Stomach (tissue), 9 donors: ENCODE measurements around the gene SCAMP4. TPM values are rescaled to one million over a fixed set of nuclear protein-coding genes. Genes with fewer than 3 reads are reported as not detected.

ENCODE experiments used
- DNase-seq, 2 donors: peaks; one replicate each; pipeline versions ENCODE4 v3.0.0 to v3.0.0-alpha.2; 2013 to 2019
- H3K27ac ChIP-seq, 5 donors: fragments of 200-600 bp in 4 of 5; sonication (generic) in 4 of 5; one replicate each; pipeline ENCODE4 v1.5.1; 2013 to 2019; ENCODE audit warnings: mild to moderate bottlenecking in 1 of 5, moderate library complexity in 1 of 5
- H3K27me3 ChIP-seq, 3 donors: fragments of 200-600 bp; sonication (generic); one replicate each; pipeline ENCODE4 v1.5.1; 2017 to 2019; ENCODE audit warnings: mixed run types in 1 of 3
- H3K36me3 ChIP-seq, 4 donors: fragments of 200-600 bp; sonication (generic); 1 replicate in 3 of 4; 2 replicates in 1 of 4; pipeline ENCODE4 v1.5.1; 2016 to 2019
- H3K4me1 ChIP-seq, 4 donors: fragments of 200-600 bp; sonication (generic); one replicate each; pipeline ENCODE4 v1.5.1; 2016 to 2019
- H3K4me3 ChIP-seq, 4 donors: fragments of 200-600 bp; sonication (generic) in 3 of 4; one replicate each; pipeline ENCODE4 v1.5.1; 2016 to 2019; ENCODE audit warnings: mild to moderate bottlenecking in 1 of 4
- H3K9me3 ChIP-seq, 4 donors: fragments of 200-600 bp; sonication (generic); one replicate each; pipeline ENCODE4 v1.5.1; 2016 to 2019
- CTCF ChIP-seq, 7 experiments: fragments of 450-650 bp in 4 of 7; fragments of 200-600 bp in 3 of 7; sonication (generic) in 3 of 7; IDR thresholded peaks; one replicate each; pipeline ENCODE4 v1.5.1; 2016 to 2019; ENCODE audit warnings: antibody characterized with exemption in 7 of 7, control low read depth in 2 of 7, mild to moderate bottlenecking in 1 of 7
- EP300 ChIP-seq: sonication (generic); formaldehyde crosslinking; IDR thresholded peaks from one replicate; pipeline ENCODE4 v1.6.1; 2017; ENCODE audit warnings: antibody characterized with exemption
- POLR2A ChIP-seq, 4 donors: fragments of 450-650 bp; IDR thresholded peaks; one replicate each; pipeline ENCODE4 v1.6.1; 2016; ENCODE audit warnings: antibody characterized with exemption in 4 of 4, control low read depth in 2 of 4, mild to moderate bottlenecking in 1 of 4, moderate library complexity in 1 of 4
- POLR2AphosphoS5 ChIP-seq, 3 donors: sonication (generic); formaldehyde crosslinking; IDR thresholded peaks; one replicate each; pipeline ENCODE4 v1.6.1; 2016; ENCODE audit warnings: antibody characterized with exemption in 3 of 3
- WGBS, 5 donors: extraction: QIAGEN DNeasy Blood & Tissue Kit in 3 of 5; methylation state at CpG; one replicate each; pipeline versions ENCODE4 v1.1.5 to v1.1.7; 2013 to 2018; 5-methylcytosine and 5-hydroxymethylcytosine counted together
- intact Hi-C: fragments of 100-400 bp; cut with DNase I; formaldehyde crosslinking; loops from one replicate; pipeline ENCODE4 v1.15.1; 2023; ENCODE audit warnings: low total_unique reads
- polyA plus RNA-seq, 3 donors: library from polyadenylated mRNA; stranded (reverse); fragments of 200-250 nt; gene quantifications; one replicate each; pipeline ENCODE4 v1.2.3, GENCODE V29; 2013
- total RNA-seq, 5 donors: library from RNA; depleted of rRNA; stranded (reverse); fragments of >200 nt; gene quantifications; one replicate each; pipeline versions ENCODE4 v1.1.0 to v1.2.3, GENCODE V29; 2014 to 2016
- donor health status: healthy with polysubstance abuse.
- donor health status: Bipolar disorder and iron deficiency.
- donor health status: healthy.

Gene SCAMP4
- total and polyA plus RNA-seq, 8 donors = 7.8 to 77.6 (median 18.6) TPM

GRCh38 chr19:1931445-1931844 lies 26.2 kb downstream of the SCAMP4 start:
- no peak for DNase-seq
- Histone ChIP-seq H3K4me3 (no peak overlapping the region), H3K36me3 (no peaks in the 10 kb centered on the region), H3K27ac (no peak overlapping the region), H3K4me1 (peaks cover 11 to 22% (median 19%) of the 10 kb centered on the region in 4 donors), H3K9me3 (peaks cover 0 to 5% (median 0%) of the 10 kb centered on the region in 4 donors), H3K27me3 (peaks cover 0 to 4% (median 0%) of the 10 kb centered on the region in 3 donors)
- intact Hi-C loops = loop anchor here (10.0 kb wide), 2 partner anchors 83 to 143 kb away; partner anchors contain the start of gene BTBD2
- WGBS, 5 donors = 83 to 100% (median 98%) methylated on average over 1 of the region's 1 CpG
- TF ChIP-seq EP300 (no peak), POLR2A (IDR thresholded peaks at IDR 0.05) (no peak), POLR2AphosphoS5 (IDR thresholded peaks at IDR 0.05) (no peak), CTCF (IDR thresholded peaks at IDR 0.05) (no peak)

GRCh38 chr19:1932395-1932794 lies 27.2 kb downstream of the SCAMP4 start:
- WGBS, 5 donors = 78 to 92% (median 84%) methylated on average over 6 to 8 of the region's 8 CpGs
- intact Hi-C loops = loop anchor here (10.0 kb wide), 2 partner anchors 82 to 142 kb away; partner anchors contain the start of gene BTBD2
- Histone ChIP-seq H3K4me3 (no peak overlapping the region), H3K36me3 (no peaks in the 10 kb centered on the region), H3K4me1 (peaks cover 11 to 22% (median 19%) of the 10 kb centered on the region in 4 donors), H3K9me3 (peaks cover 0 to 5% (median 0%) of the 10 kb centered on the region in 4 donors), H3K27me3 (peaks cover 0 to 4% (median 0%) of the 10 kb centered on the region in 3 donors), H3K27ac (no peak overlapping the region)
- DNase-seq = no peak
- no peak for TF ChIP-seq CTCF (IDR thresholded peaks at IDR 0.05)
- TF ChIP-seq EP300 = no peak
- no peak for TF ChIP-seq POLR2A (IDR thresholded peaks at IDR 0.05)
- TF ChIP-seq POLR2AphosphoS5 (IDR thresholded peaks at IDR 0.05) = no peak

GRCh38 chr19:1933244-1933643 lies 28.0 kb downstream of the SCAMP4 start:
- no peak for DNase-seq
- TF ChIP-seq CTCF (IDR thresholded peaks at IDR 0.05) (no peak), POLR2AphosphoS5 (IDR thresholded peaks at IDR 0.05) (no peak), POLR2A (IDR thresholded peaks at IDR 0.05) (no peak), EP300 (no peak)
- 77 to 82% (median 77%) methylated on average over 7 of the region's 7 CpGs for WGBS, 5 donors
- Histone ChIP-seq H3K27ac (no peak overlapping the region), H3K9me3 (peaks cover 0 to 5% (median 0%) of the 10 kb centered on the region in 4 donors), H3K36me3 (no peaks in the 10 kb centered on the region), H3K27me3 (peaks cover 0 to 4% (median 0%) of the 10 kb centered on the region in 3 donors), H3K4me1 (peaks cover 11 to 22% (median 19%) of the 10 kb centered on the region in 4 donors), H3K4me3 (no peak overlapping the region)
- intact Hi-C loops = loop anchor here (10.0 kb wide), 2 partner anchors 82 to 142 kb away; partner anchors contain the start of gene BTBD2

- intact Hi-C loops = loop anchor here (10.0 kb wide), 2 partner anchors 81 to 141 kb away; partner anchors contain the start of gene BTBD2
- 87 to 92% (median 91%) methylated on average over 6 to 8 of the region's 8 CpGs for WGBS, 5 donors
- Histone ChIP-seq H3K4me1 (peaks cover 9 to 20% (median 17%) of the 10 kb centered on the region in 4 donors), H3K4me3 (no peak overlapping the region), H3K9me3 (peaks cover 0 to 5% (median 0%) of the 10 kb centered on the region in 4 donors), H3K36me3 (no peaks in the 10 kb centered on the region), H3K27ac (no peak overlapping the region), H3K27me3 (peaks cover 0 to 4% (median 0%) of the 10 kb centered on the region in 3 donors)
- DNase-seq = no peak
- TF ChIP-seq POLR2A (IDR thresholded peaks at IDR 0.05) (no peak), CTCF (IDR thresholded peaks at IDR 0.05) (no peak), EP300 (no peak), POLR2AphosphoS5 (IDR thresholded peaks at IDR 0.05) (no peak)
Measured at GRCh38 chr19:1933942-1934341, 28.7 kb downstream of the SCAMP4 start.
